Kidney (tissue), 14 donors: ENCODE measurements around the gene TNK2. TPM values are rescaled to one million over a fixed set of nuclear protein-coding genes. Genes with fewer than 3 reads are reported as not detected.
A peak's percentile ranks its signal among the peaks of the same experiment; 100 is the strongest.
"Not testable (repeated sequence)": the region's sequence is repeated elsewhere in the genome, so short reads cannot be mapped to it uniquely, and the experiment has no call there.

Source experiments
- DNase-seq, 5 donors: peaks; one replicate each; pipeline ENCODE4 v3.0.0-alpha.2; 2013 to 2020
- FAIRE-seq: peaks from 2 replicates; lab custom pipeline; 2012; peaks lifted over from hg19 to GRCh38; lab: Jason Lieb, UNC
- H3K27ac ChIP-seq, 2 donors: one replicate each; pipeline ENCODE4 v1.7.0; 2013; ENCODE audit warnings: low read depth in 2 of 2, low read length in 2 of 2, inconsistent platforms in 1 of 2
- H3K27me3 ChIP-seq: one replicate; pipeline ENCODE4 v1.7.1; 2013; ENCODE audit warnings: low read length, inconsistent platforms; ENCODE audit not compliant: control insufficient read depth, insufficient read depth
- H3K36me3 ChIP-seq, 3 donors: one replicate each; pipeline versions ENCODE4 v1.7.0 to v1.7.1; 2013; ENCODE audit warnings: low read length in 3 of 3, control low read depth in 1 of 3, inconsistent platforms in 1 of 3; ENCODE audit not compliant: insufficient read depth in 3 of 3, control insufficient read depth in 2 of 3
- H3K4me1 ChIP-seq, 3 donors: one replicate each; pipeline versions ENCODE4 v1.7.0 to v1.7.1; 2013; ENCODE audit warnings: low read length in 3 of 3, inconsistent platforms in 1 of 3, low read depth in 1 of 3; ENCODE audit not compliant: control insufficient read depth in 2 of 3, insufficient read depth in 2 of 3
- H3K4me3 ChIP-seq, 3 donors: one replicate each; pipeline versions ENCODE4 v1.7.0 to v1.8.1; 2013; ENCODE audit warnings: low read length in 3 of 3, control low read depth in 1 of 3, inconsistent platforms in 1 of 3
- H3K9ac ChIP-seq, 3 donors: one replicate each; pipeline versions ENCODE4 v1.7.0 to v1.7.1; 2013; ENCODE audit warnings: low read length in 3 of 3, control low read depth in 1 of 3, inconsistent platforms in 1 of 3
- H3K9me3 ChIP-seq, 3 donors: one replicate each; pipeline versions ENCODE4 v1.7.0 to v1.7.1; 2013; ENCODE audit warnings: low read length in 3 of 3, control low read depth in 1 of 3, inconsistent platforms in 1 of 3; ENCODE audit not compliant: control insufficient read depth in 2 of 3, insufficient read depth in 1 of 3
- CTCF ChIP-seq: IDR thresholded peaks from 3 replicates; pipeline ENCODE4 v1.5.1; 2012; ENCODE audit warnings: mild to moderate bottlenecking, moderate library complexity, borderline replicate concordance; ENCODE audit not compliant: insufficient read depth; ENCODE audit errors: extremely low read depth
- intact Hi-C: fragments of 100-400 bp; cut with DNase I; formaldehyde crosslinking; loops from one replicate; pipeline ENCODE4 v1.11.1; 2022
- polyA plus RNA-seq: library from polyadenylated mRNA; stranded (reverse); fragments of 350-450 nt; fragmentation: Illumina TruSeq; extraction: RNeasy Lipid Tissue Mini Kit (QIAGEN cat#74804); gene quantifications from one replicate; pipeline ENCODE4 v1.2.3, GENCODE V29; 2014; ENCODE audit warnings: low read depth, low replicate concordance; ENCODE audit not compliant: insufficient read depth
- total RNA-seq: library from RNA; stranded (reverse); fragmentation: NEBNext Ultra II Directional; extraction: Animal tissue kit (Norgen Biotek cat#: 25700); gene quantifications from one replicate; pipeline ENCODE4 v1.2.1, GENCODE V29; 2021
- donor health status: control.
- donor health status: control.
- donor health status: control.
- donor health status: control.
- donor health status: control.
- donor health status: DM: yes; HTN: yes; CAD: no.
- donor health status: Normal renal cell carcinoma (clear cell type).

Gene TNK2
- total and polyA plus RNA-seq, 2 donors from 2014 or later, result 14.7 to 42.5 TPM

GRCh38 chr3:195866686-195867511 is 41.5 kb downstream of the TNK2 start:
- DNase-seq, result peak in 1 of 5 donors; percentile 69
- Histone ChIP-seq H3K4me1 (peaks cover 0 to 2% (median 0%) of the 10 kb centered on the region in 3 donors), H3K9ac (no peak overlapping the region), H3K27me3 (no peaks in the 10 kb centered on the region), H3K27ac (no peak overlapping the region), H3K4me3 (no peak overlapping the region), H3K36me3 (peaks cover 0 to 5% (median 0%) of the 10 kb centered on the region in 3 donors), H3K9me3 (no peaks in the 10 kb centered on the region)
- TF ChIP-seq CTCF, result no peak
- no peak for FAIRE-seq
- intact Hi-C loops, result loop anchor here (10.0 kb wide), 1 partner anchor 48 kb away; no protein-coding TSS in a partner anchor

- H3K27ac ChIP-seq, result no peak overlapping the region
- intact Hi-C loops, result loop anchor here (10.0 kb wide), 1 partner anchor 49 kb away; no protein-coding TSS in a partner anchor
- H3K4me1 ChIP-seq, result peaks cover 0 to 2% (median 0%) of the 10 kb centered on the region in 3 donors
- DNase-seq (peak in 1 of 5 donors; percentile 62), FAIRE-seq (no peak)
- H3K9me3 ChIP-seq, result no peaks in the 10 kb centered on the region
- peaks cover 0 to 5% (median 0%) of the 10 kb centered on the region in 3 donors for H3K36me3 ChIP-seq
- no peak overlapping the region for H3K4me3 ChIP-seq
- no peak for TF ChIP-seq CTCF
- no peaks in the 10 kb centered on the region for H3K27me3 ChIP-seq
- H3K9ac ChIP-seq, result no peak overlapping the region
These were observed 42.6 kb downstream of the TNK2 start for GRCh38 chr3:195865752-195866151.

- peak; percentile 92 for TF ChIP-seq CTCF
- no peak overlapping the region for H3K9ac ChIP-seq
- no peak overlapping the region for H3K27ac ChIP-seq
- H3K9me3 ChIP-seq, result no peaks in the 10 kb centered on the region
- intact Hi-C loops, result loop anchor here (10.0 kb wide), 1 partner anchor 51 kb away; no protein-coding TSS in a partner anchor
- DNase-seq (peak; percentile 86 to 96 (median 90)), FAIRE-seq (no peak)
- H3K4me1 ChIP-seq, result peaks cover 0 to 6% (median 0%) of the 10 kb centered on the region in 3 donors
- no peaks in the 10 kb centered on the region for H3K27me3 ChIP-seq
- peaks cover 0 to 5% (median 0%) of the 10 kb centered on the region in 3 donors for H3K36me3 ChIP-seq
- no peak overlapping the region for H3K4me3 ChIP-seq
These were observed 45.0 kb downstream of the TNK2 start for GRCh38 chr3:195863121-195864061.

GRCh38 chr3:195862318-195862717 is 46.0 kb downstream of the TNK2 start:
- not testable (repeated sequence) for FAIRE-seq, H3K4me3 ChIP-seq, H3K36me3 ChIP-seq, H3K9me3 ChIP-seq, H3K27me3 ChIP-seq, H3K9ac ChIP-seq, H3K4me1 ChIP-seq, H3K27ac ChIP-seq
- intact Hi-C loops, result loop anchor here (10.0 kb wide), 1 partner anchor 52 kb away; no protein-coding TSS in a partner anchor
- peak in 1 of 5 donors; percentile 48 for DNase-seq
